ENCODE results near the gene PDXK. TPM values are rescaled to one million over a fixed set of nuclear protein-coding genes. Genes with fewer than 3 reads are reported as not detected.

Gene PDXK
- total and polyA plus RNA-seq, 2 of the 13 experiments (the other 11 are each of a cell fraction or from before 2014, with no cell fraction given), result 114 to 184 TPM

GRCh38 chr21:43737158-43737950, 18.4 kb downstream of the PDXK start:
- peaks cover 20 to 34% of the 10 kb centered on the region in 2 experiments; a peak in 4 of 5 replicates for H3K36me3 ChIP-seq (replicated peaks in 1 of 2; ENCODE audit: control insufficient read depth in 1 of 2, insufficient read depth in 2 of 2, low read length in 2 of 2)
- no peak overlapping the region for H2AFZ ChIP-seq (ENCODE audit: low read length)
- POLR2A ChIA-PET, result interaction anchor here (1.0 to 3.5 kb wide), 2 partner anchors 9 to 18 kb away, joined by 3 to 27 read pairs; partner anchors contain the start of gene PDXK
- no peaks in the 10 kb centered on the region for H3K9me3 ChIP-seq (ENCODE audit: low read length)
- intact Hi-C loops (cut with micrococcal nuclease; ENCODE audit: unreplicated experiment) (no loop called here), in situ Hi-C loops (cut with HindIII; ENCODE audit: extremely low pct_ligation_motif_present, low pct_unique_long_range_greater_than_20kb) (no loop called here)
- H3K9ac ChIP-seq (ENCODE audit: insufficient read depth, low read depth, low read length), result no peak overlapping the region
- ATAC-seq (peak; percentile 7; the same call in 2 of the 3 replicates), DNase-seq (ENCODE audit: low spot score) (no peak), FAIRE-seq (no peak)
- peaks cover 45% of the 10 kb centered on the region for H3K79me2 ChIP-seq (ENCODE audit: insufficient read depth, low read length)
- 0 out of 6 replicates have a peak overlapping the region, but pooled peaks of 1 of the 3 experiments have one; percentile 20 for H3K4me3 ChIP-seq (replicated peaks in 1 of 3; ENCODE audit: insufficient read depth in 1 of 3, low read depth in 2 of 3, low read length in 3 of 3)
- H3K4me1 ChIP-seq (ENCODE audit: insufficient read depth, low read length), result peaks cover 58% of the 10 kb centered on the region
- peak overlapping the region; percentile 53 for H3K27ac ChIP-seq (ENCODE audit: extremely low read length, insufficient read depth, low read length)
- BruUV-seq (replicated peaks), result no TSS peak
- H4K20me1 ChIP-seq (ENCODE audit: insufficient read depth, low read length), result peaks cover 2% of the 10 kb centered on the region; the same call in 1 of the 2 replicates
- H3K4me2 ChIP-seq (ENCODE audit: low read depth, low read length), result peak overlapping the region; percentile 41
- H3K27me3 ChIP-seq (ENCODE audit: control insufficient read depth in 1 of 2, insufficient read depth in 2 of 2, low read length in 2 of 2), result no peaks in the 10 kb centered on the region
- WGBS (ENCODE audit: low lambda C conversion rate), result 97% methylated on average over 12 of the region's 35 CpGs
- CTCF ChIA-PET (ENCODE audit: low intra/inter-chr PET ratio, low total read pairs), result no interaction called here
- TF ChIP-seq, protein P1, sequence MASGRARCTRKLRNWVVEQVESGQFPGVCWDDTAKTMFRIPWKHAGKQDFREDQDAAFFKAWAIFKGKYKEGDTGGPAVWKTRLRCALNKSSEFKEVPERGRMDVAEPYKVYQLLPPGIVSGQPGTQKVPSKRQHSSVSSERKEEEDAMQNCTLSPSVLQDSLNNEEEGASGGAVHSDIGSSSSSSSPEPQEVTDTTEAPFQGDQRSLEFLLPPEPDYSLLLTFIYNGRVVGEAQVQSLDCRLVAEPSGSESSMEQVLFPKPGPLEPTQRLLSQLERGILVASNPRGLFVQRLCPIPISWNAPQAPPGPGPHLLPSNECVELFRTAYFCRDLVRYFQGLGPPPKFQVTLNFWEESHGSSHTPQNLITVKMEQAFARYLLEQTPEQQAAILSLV (CRISPR knock-in tag; IDR thresholded peaks at IDR 0.05; ENCODE audit: borderline replicate concordance), result no peak
- TF ChIP-seq ZNF800 (CRISPR knock-in tag; IDR thresholded peaks at IDR 0.05) (no peak), ZNF260 (CRISPR knock-in tag; IDR thresholded peaks at IDR 0.05; ENCODE audit: borderline replicate concordance, low read depth) (no peak), MLXIP (CRISPR knock-in tag; IDR thresholded peaks at IDR 0.05; ENCODE audit: borderline replicate concordance) (no peak), ATF1 (CRISPR knock-in tag; IDR thresholded peaks at IDR 0.05) (no peak), MED8 (CRISPR knock-in tag; IDR thresholded peaks at IDR 0.05; ENCODE audit: insufficient replicate concordance) (no peak), AGO2 (optimal IDR thresholded peaks at IDR 0.05; ENCODE audit: low read depth, low read length) (peak; percentile 61), RBFOX2 (IDR thresholded peaks at IDR 0.05; ENCODE audit: low read depth, low read length) (0 out of 2 replicates have a peak, but pooled peaks have one; percentile 30), SNAPC5 (CRISPR knock-in tag; IDR thresholded peaks at IDR 0.05; ENCODE audit: borderline replicate concordance) (no peak), IRF2 (CRISPR knock-in tag; IDR thresholded peaks at IDR 0.05) (no peak), BORCS8-MEF2B (CRISPR knock-in tag; IDR thresholded peaks at IDR 0.05) (no peak)
- TF ChIP-seq, protein P2, sequence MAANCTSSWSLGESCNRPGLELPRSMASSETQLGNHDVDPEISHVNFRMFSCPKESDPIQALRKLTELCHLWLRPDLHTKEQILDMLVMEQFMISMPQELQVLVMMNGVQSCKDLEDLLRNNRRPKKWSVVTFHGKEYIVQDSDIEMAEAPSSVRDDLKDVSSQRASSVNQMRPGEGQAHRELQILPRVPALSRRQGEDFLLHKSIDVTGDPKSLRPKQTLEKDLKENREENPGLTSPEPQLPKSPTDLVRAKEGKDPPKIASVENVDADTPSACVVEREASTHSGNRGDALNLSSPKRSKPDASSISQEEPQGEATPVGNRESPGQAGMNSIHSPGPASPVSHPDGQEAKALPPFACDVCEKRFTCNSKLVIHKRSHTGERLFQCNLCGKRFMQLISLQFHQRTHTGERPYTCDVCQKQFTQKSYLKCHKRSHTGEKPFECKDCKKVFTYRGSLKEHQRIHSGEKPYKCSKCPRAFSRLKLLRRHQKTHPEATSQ (CRISPR knock-in tag; IDR thresholded peaks at IDR 0.05; ENCODE audit: borderline replicate concordance), result no peak

All from HepG2 (cell line).